Activated CD4-positive, alpha-beta T cell treated with anti-CD3 and anti-CD28 coated beads, Interleukin-2, amount 50 U/mL, for 24 hours (primary cell): ENCODE results near the gene CCDC146.
"Not testable (repeated sequence)": the region's sequence is repeated elsewhere in the genome, so short reads cannot be mapped to it uniquely, and the experiment has no call there.

ENCODE experiments used
- DNase-seq, 2 donors: peaks; one replicate each; pipeline ENCODE4 v3.0.0-alpha.2; 2020; ENCODE audit warnings: low read depth in 1 of 2, low spot score in 1 of 2

The CCDC146 gene

DNA sequence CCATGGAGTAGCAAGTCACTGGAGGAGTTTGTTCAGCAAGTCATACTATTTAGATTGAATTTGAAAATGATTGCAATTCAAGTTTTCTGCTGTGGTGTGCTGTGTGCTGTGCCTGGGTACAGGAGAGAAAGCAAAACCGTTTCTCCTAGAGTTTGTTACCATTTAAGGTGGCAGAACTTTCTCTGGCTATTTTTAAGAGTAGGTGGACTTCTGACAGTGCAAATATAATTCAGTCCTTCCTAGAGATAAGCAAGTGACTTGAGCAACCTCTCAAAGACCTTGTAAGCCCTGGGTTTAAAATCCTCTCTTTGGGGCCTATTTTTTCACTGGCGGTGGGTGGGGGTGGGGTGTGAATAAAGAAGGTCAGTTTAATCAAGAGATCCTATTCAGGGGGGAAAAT is 120.1 kb downstream of the CCDC146 start:
- DNase-seq: no peak

DNA sequence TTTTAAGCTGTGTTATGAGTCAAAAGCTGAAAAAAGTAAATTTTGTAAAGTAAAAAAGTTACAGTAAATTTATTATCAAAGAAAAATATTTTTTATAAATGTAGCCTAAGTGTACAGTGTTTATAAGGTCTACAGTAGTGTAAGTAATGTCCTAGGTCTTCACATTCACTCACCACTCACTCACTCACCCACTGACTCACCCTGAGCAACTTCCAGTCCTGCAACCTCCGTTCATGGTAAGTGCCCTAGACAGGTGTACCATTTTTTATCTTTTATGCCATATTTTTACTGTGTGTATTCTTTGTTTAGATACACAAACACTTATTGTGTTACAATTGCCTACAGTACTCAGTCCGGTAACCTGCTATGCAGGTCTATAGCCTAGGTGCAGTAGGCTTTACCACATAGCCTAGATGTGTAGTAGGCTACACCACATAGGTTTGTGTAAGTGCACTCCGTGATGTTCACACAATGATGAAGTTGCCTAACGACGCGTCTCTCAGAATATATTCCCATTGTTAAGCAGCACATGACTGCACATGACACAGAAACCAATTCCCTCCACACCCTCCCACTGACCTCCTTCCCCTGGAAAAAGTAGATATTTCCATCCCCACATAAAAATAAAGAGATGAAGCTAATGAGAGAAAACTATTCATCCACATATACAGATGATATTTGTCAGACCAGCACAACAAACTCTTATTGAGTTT is 122.0 kb downstream of the CCDC146 start:
- DNase-seq: no peak

DNA sequence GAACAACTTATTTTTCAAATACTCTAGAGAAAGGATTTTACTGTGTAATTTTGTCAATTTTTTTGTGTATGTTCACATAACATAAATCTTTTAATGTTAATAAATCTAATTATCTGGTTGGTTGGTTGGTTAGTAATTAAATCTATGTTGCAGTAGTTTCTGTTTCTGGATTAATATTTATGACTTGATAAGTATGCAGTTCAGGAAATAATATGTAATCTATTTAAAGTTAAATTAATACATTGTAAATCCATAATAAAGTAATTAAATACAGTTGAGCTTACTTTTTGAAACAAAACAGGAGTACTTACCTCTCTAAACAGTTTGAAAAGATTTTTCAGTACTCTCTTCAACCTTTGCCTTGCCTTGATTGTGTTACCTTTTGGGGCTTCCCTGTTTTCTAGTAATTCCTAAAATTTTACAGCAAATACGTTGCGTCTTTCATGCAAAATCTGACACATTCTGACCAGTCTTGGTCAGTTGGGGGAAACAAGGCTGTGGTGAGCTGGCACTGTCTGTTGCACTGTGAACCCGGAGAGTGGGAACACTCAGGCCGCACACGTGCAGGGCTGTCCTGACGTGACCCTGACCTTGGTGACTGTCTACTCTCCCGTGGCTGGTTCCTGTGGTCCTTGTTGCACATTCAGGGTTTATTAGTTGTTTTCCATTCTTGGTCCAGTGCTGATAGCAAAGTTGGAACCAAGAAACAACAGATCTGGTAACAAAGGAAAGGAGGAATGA is 122.8 kb downstream of the CCDC146 start:
- DNase-seq: no peak

DNA sequence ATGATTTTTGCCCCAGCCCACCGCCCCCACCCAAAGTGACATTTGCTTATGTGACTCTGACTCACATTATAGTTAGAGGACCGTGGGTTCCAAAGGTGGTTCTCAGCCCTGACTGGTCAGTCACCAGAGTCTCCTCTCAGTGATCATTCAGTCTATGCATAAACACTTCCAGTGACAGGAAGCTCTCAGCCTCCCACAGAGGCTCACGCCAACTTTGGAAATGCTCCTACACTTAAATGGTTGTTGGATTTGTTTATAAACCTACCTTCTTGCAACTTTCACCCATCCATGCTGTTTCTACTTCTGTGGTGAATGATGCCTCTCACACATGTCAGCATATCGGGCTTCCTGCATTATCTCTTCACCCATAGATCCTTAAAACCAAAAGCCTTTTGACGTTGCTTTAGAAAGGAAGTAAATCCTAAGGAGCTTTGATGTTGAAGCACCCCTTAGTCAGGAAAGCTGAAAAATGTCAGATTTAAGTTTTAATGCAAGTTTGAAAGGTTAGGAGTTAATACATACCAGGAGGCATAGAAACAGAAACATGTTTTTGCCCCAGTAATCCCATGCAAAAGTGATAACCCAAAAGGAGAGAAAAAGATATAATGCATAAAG is 123.7 kb downstream of the CCDC146 start:
- no peak for DNase-seq

DNA sequence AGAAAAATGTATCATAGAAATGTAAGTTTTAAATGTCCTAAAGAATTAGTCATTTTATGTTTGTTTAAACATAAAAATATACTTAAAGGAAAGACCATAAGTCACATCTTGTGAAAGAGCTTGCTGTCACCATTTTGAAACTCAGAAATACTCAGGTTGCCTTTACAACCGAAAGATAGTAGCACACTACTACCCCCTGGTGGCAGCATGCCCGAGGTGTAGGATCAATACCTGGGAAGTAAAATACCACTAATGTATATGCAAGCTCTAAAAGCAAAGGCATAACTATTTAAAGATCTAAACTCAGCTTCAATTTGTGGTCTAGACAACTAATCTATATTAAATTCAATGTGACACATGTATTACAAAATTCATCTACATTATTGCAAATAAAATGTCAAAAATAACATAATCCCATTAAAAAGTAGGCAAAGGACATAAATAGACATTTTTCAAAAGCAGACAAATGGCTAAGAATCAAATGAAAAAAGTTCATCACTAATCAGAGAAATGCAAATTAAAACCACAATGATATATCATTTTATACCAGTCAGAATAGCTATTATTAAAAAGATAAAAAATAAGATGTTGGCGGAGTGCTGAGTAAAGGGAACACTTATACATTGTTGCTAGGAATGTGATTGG is 124.9 kb downstream of the CCDC146 start:
- peak; percentile 79 to 86 for DNase-seq

DNA sequence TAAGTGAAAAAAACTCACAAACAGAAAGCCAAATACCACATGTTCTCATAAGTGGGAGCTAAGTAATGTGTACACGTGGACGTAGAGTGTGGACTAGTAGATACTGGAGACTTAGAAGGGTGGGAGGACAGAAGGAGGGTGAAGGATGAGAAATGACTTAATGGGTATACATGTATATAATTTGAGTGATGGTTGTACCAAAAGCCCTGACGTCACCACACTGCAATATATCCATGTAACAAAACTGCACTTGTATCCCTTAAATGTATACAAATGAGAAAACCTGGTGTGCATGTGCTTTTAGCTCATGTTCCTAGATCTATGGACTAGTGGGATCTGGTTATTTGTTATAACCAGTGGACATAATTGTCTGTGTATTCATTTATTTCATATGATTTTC is 125.7 kb downstream of the CCDC146 start:
- DNase-seq: no peak

DNA sequence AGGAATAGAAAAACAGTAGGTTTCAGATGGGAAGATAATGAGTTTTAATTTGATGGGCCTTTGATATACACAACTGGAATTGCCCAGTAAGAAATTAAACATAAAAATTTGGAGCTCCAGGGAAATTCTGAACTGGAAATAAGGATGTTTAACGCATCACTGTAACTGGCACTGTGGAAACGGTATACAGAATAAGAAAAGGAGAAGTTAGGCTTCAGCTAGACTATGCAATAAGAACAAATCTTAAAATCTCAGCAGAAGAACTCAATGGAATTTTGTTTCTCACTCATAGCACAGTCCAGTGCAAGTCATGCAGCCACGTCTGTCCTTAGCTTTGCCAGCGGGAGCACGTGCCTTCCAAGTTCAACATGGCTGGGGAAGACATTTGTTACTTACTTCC is 130.1 kb downstream of the CCDC146 start:
- DNase-seq: no peak

DNA sequence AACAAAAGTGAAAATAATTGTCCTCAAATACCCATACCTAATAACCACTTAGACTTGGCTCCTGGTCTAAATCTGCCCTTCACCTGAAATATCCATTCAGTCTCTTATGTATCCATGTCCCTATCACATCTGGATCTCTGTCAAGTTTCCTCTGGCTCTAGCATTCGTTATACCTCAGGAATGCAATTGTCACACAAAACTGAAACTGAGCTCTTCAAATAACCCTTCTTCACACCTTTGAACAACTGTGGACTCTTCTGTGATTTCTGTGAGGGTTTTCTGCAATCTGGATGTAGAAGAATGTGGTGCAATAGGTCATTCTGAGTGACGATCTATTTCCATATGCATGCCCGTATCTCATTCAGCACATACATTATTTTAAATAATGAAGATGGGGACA is 130.7 kb downstream of the CCDC146 start:
- DNase-seq: no peak

DNA sequence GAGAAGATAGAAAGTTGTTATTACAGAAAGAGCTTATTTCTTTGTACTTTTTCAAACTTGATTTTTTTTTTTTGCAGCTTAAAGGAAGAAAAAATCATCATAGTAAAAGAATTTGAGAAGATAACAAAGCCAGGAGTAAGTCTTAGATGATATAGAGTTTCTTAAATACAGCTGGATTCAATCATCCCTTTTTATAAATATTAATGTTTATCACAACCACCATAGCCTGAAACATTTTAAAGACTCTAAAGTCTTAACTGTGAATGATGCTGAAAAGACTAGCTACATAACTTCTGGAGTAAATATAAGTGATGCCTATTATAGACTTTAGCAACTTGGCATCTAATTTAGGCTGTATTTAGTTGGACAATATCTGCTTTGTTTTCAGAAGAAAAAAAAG is 132.0 kb downstream of the CCDC146 start:
- DNase-seq: no peak

DNA sequence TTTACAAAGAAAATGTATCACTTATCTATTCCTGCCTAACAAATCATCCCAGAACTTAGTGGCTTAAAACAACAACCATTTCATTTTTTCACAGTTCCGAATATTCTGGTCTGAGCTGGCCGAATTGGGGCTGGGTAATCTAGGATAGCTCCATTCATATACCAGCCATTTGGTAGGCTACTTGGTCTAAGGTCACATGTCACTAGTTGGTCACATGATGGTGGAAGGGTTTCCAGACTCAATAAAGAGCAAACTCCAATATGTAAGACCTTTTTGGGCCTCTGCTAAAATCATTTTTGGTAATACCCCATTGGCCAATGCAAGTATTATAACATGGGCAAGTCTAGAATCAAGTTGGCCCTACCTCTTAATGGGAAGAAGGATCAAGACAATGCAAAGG is 132.5 kb downstream of the CCDC146 start:
- no peak for DNase-seq

DNA sequence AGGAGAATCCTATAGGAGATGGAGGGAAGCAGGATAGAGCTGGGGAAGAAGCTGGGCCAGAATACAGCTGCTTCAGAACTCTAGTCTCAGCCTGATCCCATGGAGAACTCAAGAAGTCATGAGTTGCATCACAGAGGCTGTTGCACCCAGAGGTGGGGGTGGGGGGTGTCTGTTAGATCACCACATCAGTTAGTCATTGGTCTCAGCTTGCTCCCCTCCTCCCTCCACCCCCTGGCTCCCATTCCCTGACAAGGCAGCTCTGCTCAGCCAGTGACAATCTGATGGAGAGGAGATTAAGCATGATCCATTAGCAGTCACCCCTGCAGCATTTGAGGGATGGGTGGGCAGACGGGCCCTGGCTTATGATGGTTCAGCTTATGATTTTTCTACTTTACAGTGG is 135.6 kb downstream of the CCDC146 start:
- no peak for DNase-seq

DNA sequence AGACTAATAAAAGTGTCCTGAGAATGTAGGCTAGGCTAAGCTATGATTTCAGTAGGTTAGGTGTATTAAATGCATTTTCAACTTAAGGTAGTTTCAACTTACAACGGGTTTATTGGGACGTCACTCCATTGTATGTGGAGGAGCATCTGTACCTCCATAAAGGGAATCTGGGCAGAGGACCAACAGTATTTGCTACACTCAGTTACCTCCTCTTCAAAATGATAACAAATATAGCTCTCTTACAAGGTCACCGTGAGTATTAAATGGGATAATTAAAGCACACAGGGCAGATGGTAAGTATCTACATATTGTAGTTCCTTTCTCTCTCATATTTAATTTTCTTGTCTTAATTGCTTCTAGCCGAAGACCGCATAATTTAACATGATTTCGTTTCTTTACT is 136.2 kb downstream of the CCDC146 start:
- DNase-seq: no peak

DNA sequence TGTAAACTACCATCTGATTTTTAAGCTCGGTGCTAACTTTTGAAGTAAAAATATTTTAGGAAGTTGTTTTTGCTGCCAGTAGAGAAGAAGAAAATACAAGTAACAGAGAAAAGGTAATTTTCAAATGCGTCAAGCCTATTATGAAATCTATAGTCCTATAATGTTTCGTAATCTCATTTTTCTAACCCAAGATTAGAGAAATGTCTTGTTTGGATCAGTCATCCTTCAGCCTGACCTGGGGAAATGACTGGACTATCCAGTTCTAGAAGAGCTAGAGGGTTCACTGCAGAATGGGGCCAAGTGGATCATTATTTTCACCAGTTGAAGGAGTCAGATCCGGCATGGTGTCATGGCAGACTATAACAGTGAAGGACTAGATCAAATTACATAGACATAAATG is 139.9 kb downstream of the CCDC146 start:
- DNase-seq: no peak

DNA sequence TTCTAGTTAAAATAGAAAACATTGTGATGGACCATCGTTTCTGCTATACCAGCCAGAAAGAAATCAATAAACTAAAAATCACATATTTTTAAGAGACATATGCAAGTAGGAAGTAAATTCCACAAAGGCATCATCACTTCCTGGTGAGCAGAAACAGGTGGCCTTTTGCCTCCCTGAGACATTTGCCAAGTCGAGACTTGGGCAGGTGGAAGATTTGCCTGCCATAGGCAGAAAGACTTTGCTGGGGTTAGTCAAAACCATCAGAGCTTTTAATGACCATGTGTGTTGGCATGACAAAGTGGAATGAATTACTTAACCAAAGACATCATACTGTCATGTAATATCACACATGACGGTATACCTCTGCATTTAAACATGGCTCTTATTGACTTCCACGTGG is 143.3 kb downstream of the CCDC146 start:
- DNase-seq: no peak

DNA sequence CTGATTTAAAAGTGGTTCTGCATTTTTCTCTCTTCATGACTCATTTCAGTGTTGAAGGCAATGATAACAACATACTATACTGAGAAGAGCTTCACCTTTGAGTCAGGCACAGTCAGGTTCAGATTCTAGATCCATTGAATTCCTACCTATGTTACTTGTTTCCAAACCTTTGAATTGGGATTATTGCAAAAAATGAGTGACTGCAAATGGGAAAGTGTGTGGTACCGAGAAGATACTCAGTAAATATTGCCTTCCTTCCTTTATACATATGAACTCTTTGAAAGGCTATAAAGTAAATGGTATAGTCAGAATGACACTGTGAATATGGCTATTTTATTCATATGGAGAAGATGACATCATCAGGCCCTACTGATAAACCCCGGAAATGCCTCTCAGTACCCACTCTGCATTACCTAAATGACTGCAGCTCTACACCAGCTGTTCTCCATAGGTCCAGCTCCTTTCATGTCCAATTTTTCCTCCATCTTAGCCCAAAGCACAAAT is 143.9 kb downstream of the CCDC146 start:
- no peak for DNase-seq

DNA sequence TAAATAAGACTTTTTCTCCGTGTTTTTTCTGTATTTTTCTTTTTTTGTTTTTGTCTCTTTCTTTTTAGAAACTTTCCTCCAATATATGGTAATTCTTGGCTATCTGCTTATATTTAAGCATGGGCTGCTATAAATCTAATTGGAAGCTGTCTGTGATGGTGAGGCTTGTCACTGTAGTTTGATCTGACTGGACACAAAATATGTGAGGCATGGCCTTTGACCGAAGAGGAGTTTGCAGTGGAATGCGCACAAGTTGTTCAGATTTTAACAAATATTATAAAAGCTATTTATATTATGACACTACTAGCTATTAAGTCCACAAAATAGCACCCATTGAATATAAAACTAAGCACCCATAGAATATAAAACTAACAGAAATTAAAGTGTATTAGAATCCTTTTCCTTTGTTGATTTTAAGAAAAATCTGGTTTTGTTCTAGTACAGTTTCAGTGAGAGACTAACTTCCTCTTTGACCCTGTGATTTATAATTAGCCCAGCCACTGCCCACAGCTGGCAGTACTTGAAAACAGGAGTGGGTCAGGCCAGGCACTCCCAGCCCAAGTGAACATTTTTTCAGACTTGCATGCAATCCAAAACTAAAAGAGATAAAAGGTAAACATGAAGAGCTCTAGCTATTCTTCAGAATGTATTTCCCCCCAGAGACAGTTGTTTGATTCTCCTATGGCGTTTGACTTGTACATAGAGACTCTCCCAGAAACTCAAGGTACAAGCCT is 147.1 kb downstream of the CCDC146 start:
- DNase-seq: no peak

DNA sequence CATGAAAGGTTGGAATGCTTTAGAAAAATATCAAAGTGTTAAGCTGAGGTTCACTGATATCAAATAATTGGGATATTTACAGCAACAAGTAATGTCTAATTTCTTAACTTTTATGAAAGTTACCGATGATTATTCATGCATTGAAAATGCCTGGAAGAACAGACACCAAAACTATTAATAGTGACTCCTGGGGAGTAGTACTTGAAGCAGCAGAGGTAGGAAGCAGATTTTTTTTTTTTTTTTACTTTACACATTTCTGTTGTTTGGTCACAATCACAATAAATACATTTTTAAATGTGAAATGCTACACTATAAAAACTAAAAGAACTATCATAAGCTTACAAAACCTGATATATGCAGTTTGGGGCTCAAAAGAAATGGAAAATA is 147.7 kb downstream of the CCDC146 start:
- DNase-seq: no peak

DNA sequence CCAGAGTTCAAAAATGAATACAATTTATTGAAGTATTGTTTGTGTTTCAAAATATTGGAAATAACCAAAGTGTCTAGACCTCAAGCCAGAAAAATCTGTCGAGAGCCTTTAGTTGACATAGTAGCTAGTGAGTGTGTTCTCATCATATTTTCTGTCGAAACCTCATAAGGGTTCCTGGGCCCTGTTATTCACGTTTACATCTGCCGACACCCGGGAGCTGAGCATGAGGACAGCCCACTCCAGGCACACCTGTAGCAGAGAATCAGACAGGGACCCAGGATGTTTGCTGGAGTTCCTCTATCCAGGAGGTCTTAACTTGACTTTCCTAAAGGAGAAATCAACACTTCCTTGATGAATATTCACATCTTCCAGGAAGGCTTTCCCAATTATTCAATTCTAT is 149.4 kb downstream of the CCDC146 start:
- no peak for DNase-seq

DNA sequence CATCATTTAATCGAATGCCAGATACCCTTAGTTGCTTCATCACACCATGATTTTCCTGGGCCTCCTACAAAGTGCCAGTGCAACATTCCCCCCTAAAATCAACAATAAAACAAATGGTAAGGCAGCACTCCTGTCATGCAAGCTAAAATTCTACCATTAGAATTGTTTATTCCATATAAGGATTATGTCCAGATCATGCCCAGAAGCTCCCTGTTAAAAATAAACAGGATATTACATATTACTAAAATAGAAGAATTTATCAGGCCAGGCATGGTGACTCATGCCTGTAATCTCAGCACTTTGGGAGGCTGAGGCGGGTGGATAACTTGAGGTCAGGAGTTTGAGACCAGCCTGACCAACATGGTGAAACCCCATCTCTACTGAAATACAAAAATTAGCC is 153.2 kb downstream of the CCDC146 start:
- not testable (repeated sequence) for DNase-seq

DNA sequence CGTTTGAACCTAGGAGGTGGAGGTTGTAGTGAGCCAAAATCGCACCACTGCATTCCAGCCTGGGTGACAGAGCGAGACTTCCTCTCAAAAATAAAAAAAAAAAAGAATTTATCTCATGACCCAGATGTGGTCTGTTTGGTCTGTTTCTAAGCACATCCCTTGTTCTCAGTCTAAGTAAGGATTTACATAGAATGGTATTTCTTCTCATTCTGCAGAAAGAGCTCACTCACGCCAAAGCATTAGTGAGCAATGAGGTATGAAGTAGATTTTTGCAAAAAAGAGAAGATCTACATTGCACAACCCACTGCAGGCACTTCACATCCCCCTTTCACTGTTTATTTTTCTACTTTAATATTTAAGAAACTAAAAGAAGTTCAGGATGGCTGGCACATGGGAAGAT is 153.7 kb downstream of the CCDC146 start:
- DNase-seq: no peak
